ENCODE measurements around the gene CPSF4L.

Gene CPSF4L

GRCh38 chr17:73292031-73292531 is 30.4 kb upstream of the CPSF4L start:
- H2AK5ac ChIP-seq (ENCODE audit: low read length, severe bottlenecking): peak overlapping the region; percentile 61
- DNase-seq: peak; percentile 86
- 51% methylated on average over 9 of the region's 12 CpGs for WGBS
- peak overlapping the region in 1 of 2 experiments; percentile 93 for H3K14ac ChIP-seq (ENCODE audit: low read length in 2 of 2)
- H3K4me2 ChIP-seq (ENCODE audit: low read length, poor library complexity, severe bottlenecking): peak overlapping the region; percentile 26
- no peaks in the 10 kb centered on the region for H3K27me3 ChIP-seq (ENCODE audit: control insufficient read depth in 1 of 2, insufficient read depth in 1 of 2, low read length in 2 of 2)
- peak overlapping the region in 1 of 2 experiments; percentile 92 for H3K23ac ChIP-seq (ENCODE audit: low read length in 2 of 2)
- peak overlapping the region; percentile 79 for H3K27ac ChIP-seq (ENCODE audit: low read length, poor library complexity, severe bottlenecking)
- H3K4ac ChIP-seq (ENCODE audit: low read depth in 1 of 2, low read length in 2 of 2): peak overlapping the region; percentile 18 to 95
- peak overlapping the region; percentile 62 to 99 for H3K18ac ChIP-seq (ENCODE audit: low read depth in 1 of 2, low read length in 2 of 2)
- no peak overlapping the region for H2BK120ac ChIP-seq (ENCODE audit: low read depth, low read length)
- no peak overlapping the region for H2AFZ ChIP-seq (ENCODE audit: low read depth, low read length)
- peak overlapping the region; percentile 77 for H4K8ac ChIP-seq (ENCODE audit: low read length)
- H3K79me1 ChIP-seq (replicated peaks; ENCODE audit: low read length, poor library complexity, severe bottlenecking): peaks cover 17% of the 10 kb centered on the region
- no peak overlapping the region for H2BK15ac ChIP-seq (ENCODE audit: low read depth, poor library complexity, severe bottlenecking)
- no peaks in the 10 kb centered on the region for H3K9me3 ChIP-seq (ENCODE audit: control insufficient read depth, low read length)
- peaks cover 49% of the 10 kb centered on the region for H3K4me1 ChIP-seq (ENCODE audit: control insufficient read depth, insufficient read depth, low read depth, low read length)
- peak overlapping the region; percentile 73 to 99 for H2BK12ac ChIP-seq (ENCODE audit: low read length in 2 of 2)
- H3K4me3 ChIP-seq (ENCODE audit: insufficient read depth in 1 of 2, low read depth in 1 of 2, low read length in 2 of 2): peak overlapping the region in 1 of 2 experiments; percentile 65
- H3K36me3 ChIP-seq (ENCODE audit: control insufficient read depth in 1 of 2, insufficient read depth in 2 of 2, low read depth in 1 of 2, low read length in 2 of 2): peaks cover 0 to 7% of the 10 kb centered on the region in 2 experiments
- peak overlapping the region; percentile 21 for H2BK5ac ChIP-seq (ENCODE audit: low read depth, low read length, poor library complexity, severe bottlenecking)
- peak overlapping the region; percentile 90 for H4K91ac ChIP-seq (ENCODE audit: low read length)
- H3K9ac ChIP-seq (ENCODE audit: low read length): peak overlapping the region; percentile 76

- H2AFZ ChIP-seq (ENCODE audit: low read depth, low read length): no peak overlapping the region
- peak overlapping the region; percentile 87 for H2AK5ac ChIP-seq (ENCODE audit: low read length, severe bottlenecking)
- no peaks in the 10 kb centered on the region for H3K9me3 ChIP-seq (ENCODE audit: control insufficient read depth, low read length)
- peak overlapping the region; percentile 87 for H2BK15ac ChIP-seq (ENCODE audit: low read depth, poor library complexity, severe bottlenecking)
- H3K4me2 ChIP-seq (ENCODE audit: low read length, poor library complexity, severe bottlenecking): no peak overlapping the region
- peak overlapping the region in 1 of 2 experiments; percentile 65 for H3K4me3 ChIP-seq (ENCODE audit: insufficient read depth in 1 of 2, low read depth in 1 of 2, low read length in 2 of 2)
- H2BK5ac ChIP-seq (ENCODE audit: low read depth, low read length, poor library complexity, severe bottlenecking): peak overlapping the region; percentile 21
- H3K79me1 ChIP-seq (replicated peaks; ENCODE audit: low read length, poor library complexity, severe bottlenecking): peaks cover 23% of the 10 kb centered on the region
- peak overlapping the region; percentile 76 for H3K9ac ChIP-seq (ENCODE audit: low read length)
- peak overlapping the region in 1 of 2 experiments; percentile 73 for H3K14ac ChIP-seq (ENCODE audit: low read length in 2 of 2)
- H2BK12ac ChIP-seq (ENCODE audit: low read length in 2 of 2): peak overlapping the region in 1 of 2 experiments; percentile 99
- peak overlapping the region; percentile 79 for H3K27ac ChIP-seq (ENCODE audit: low read length, poor library complexity, severe bottlenecking)
- peak overlapping the region; percentile 77 for H4K8ac ChIP-seq (ENCODE audit: low read length)
- H3K27me3 ChIP-seq (ENCODE audit: control insufficient read depth in 1 of 2, insufficient read depth in 1 of 2, low read length in 2 of 2): no peaks in the 10 kb centered on the region
- peak overlapping the region; percentile 48 for H4K91ac ChIP-seq (ENCODE audit: low read length)
- 32% methylated on average over 6 of the region's 8 CpGs for WGBS
- peak overlapping the region; percentile 71 to 99 for H3K18ac ChIP-seq (ENCODE audit: low read depth in 1 of 2, low read length in 2 of 2)
- no peak overlapping the region for H2BK120ac ChIP-seq (ENCODE audit: low read depth, low read length)
- peaks cover 52% of the 10 kb centered on the region for H3K4me1 ChIP-seq (ENCODE audit: control insufficient read depth, insufficient read depth, low read depth, low read length)
- H3K23ac ChIP-seq (ENCODE audit: low read length in 2 of 2): peak overlapping the region in 1 of 2 experiments; percentile 92
- peak overlapping the region; percentile 75 to 95 for H3K4ac ChIP-seq (ENCODE audit: low read depth in 1 of 2, low read length in 2 of 2)
- peak; percentile 87 for DNase-seq
- H3K36me3 ChIP-seq (ENCODE audit: control insufficient read depth in 1 of 2, insufficient read depth in 2 of 2, low read depth in 1 of 2, low read length in 2 of 2): peaks cover 0 to 13% of the 10 kb centered on the region in 2 experiments
Observed at GRCh38 chr17:73291260-73291801, 29.7 kb upstream of the CPSF4L start.

GRCh38 chr17:73290399-73291259 is 28.9 kb upstream of the CPSF4L start:
- H2BK12ac ChIP-seq (ENCODE audit: low read length in 2 of 2): peak overlapping the region; percentile 34 to 95
- H3K27ac ChIP-seq (ENCODE audit: low read length, poor library complexity, severe bottlenecking): peak overlapping the region; percentile 79
- peaks cover 7 to 20% of the 10 kb centered on the region in 2 experiments for H3K36me3 ChIP-seq (ENCODE audit: control insufficient read depth in 1 of 2, insufficient read depth in 2 of 2, low read depth in 1 of 2, low read length in 2 of 2)
- WGBS: 95% methylated on average over 15 of the region's 16 CpGs
- H3K79me1 ChIP-seq (replicated peaks; ENCODE audit: low read length, poor library complexity, severe bottlenecking): peaks cover 30% of the 10 kb centered on the region
- no peaks in the 10 kb centered on the region for H3K9me3 ChIP-seq (ENCODE audit: control insufficient read depth, low read length)
- H3K9ac ChIP-seq (ENCODE audit: low read length): peak overlapping the region; percentile 76
- H3K4ac ChIP-seq (ENCODE audit: low read depth in 1 of 2, low read length in 2 of 2): peak overlapping the region; percentile 75 to 77
- no peak overlapping the region for H2AFZ ChIP-seq (ENCODE audit: low read depth, low read length)
- H3K27me3 ChIP-seq (ENCODE audit: control insufficient read depth in 1 of 2, insufficient read depth in 1 of 2, low read length in 2 of 2): no peaks in the 10 kb centered on the region
- H3K18ac ChIP-seq (ENCODE audit: low read depth in 1 of 2, low read length in 2 of 2): peak overlapping the region; percentile 13 to 71
- peaks cover 56% of the 10 kb centered on the region for H3K4me1 ChIP-seq (ENCODE audit: control insufficient read depth, insufficient read depth, low read depth, low read length)
- H3K23ac ChIP-seq (ENCODE audit: low read length in 2 of 2): no peak overlapping the region
- H2BK15ac ChIP-seq (ENCODE audit: low read depth, poor library complexity, severe bottlenecking): no peak overlapping the region
- no peak overlapping the region for H2BK120ac ChIP-seq (ENCODE audit: low read depth, low read length)
- H2BK5ac ChIP-seq (ENCODE audit: low read depth, low read length, poor library complexity, severe bottlenecking): no peak overlapping the region
- H2AK5ac ChIP-seq (ENCODE audit: low read length, severe bottlenecking): peak overlapping the region; percentile 87
- H3K14ac ChIP-seq (ENCODE audit: low read length in 2 of 2): peak overlapping the region in 1 of 2 experiments; percentile 73
- DNase-seq: no peak
- H3K4me3 ChIP-seq (ENCODE audit: insufficient read depth in 1 of 2, low read depth in 1 of 2, low read length in 2 of 2): peak overlapping the region in 1 of 2 experiments; percentile 65
- H3K4me2 ChIP-seq (ENCODE audit: low read length, poor library complexity, severe bottlenecking): no peak overlapping the region
- peak overlapping the region; percentile 48 for H4K91ac ChIP-seq (ENCODE audit: low read length)
- peak overlapping the region; percentile 58 for H4K8ac ChIP-seq (ENCODE audit: low read length)

All from mesenchymal stem cell (in vitro differentiated cells and primary cell).